GM19351 (cell line): ENCODE data around the gene LSS.

ENCODE experiments used
- ATAC-seq: cut with Tn5 transposase; IDR thresholded peaks from one replicate; pipeline ENCODE4 v1.9.1; 2021; ENCODE audit warnings: mild to moderate bottlenecking, moderate library complexity; ENCODE audit not compliant: unreplicated experiment

Gene LSS

GRCh38 chr21:46228345-46229051 lies at the start of gene LSS:
TSS of gene LSS (minus strand) at chr21:46228774. CDS start at chr21:46228745, 29 bp downstream.
- peak; percentile 83 for ATAC-seq

GRCh38 chr21:46274797-46275390 lies 46.3 kb upstream of the LSS start:
- no peak for ATAC-seq

- no peak for ATAC-seq
Measured at GRCh38 chr21:46273341-46273740, 44.8 kb upstream of the LSS start.

- no peak for ATAC-seq
Measured at GRCh38 chr21:46269466-46269865, 40.9 kb upstream of the LSS start.

- ATAC-seq: no peak
Measured at GRCh38 chr21:46268371-46268770, 39.8 kb upstream of the LSS start.

GRCh38 chr21:46266946-46267345 lies 38.4 kb upstream of the LSS start:
- ATAC-seq: no peak

GRCh38 chr21:46265736-46266525 lies 37.4 kb upstream of the LSS start:
- no peak for ATAC-seq

- ATAC-seq: no peak
Measured at GRCh38 chr21:46264690-46265144, 36.1 kb upstream of the LSS start.

- no peak for ATAC-seq
Measured at GRCh38 chr21:46264046-46264689, 35.6 kb upstream of the LSS start.

- no peak for ATAC-seq
Measured at GRCh38 chr21:46256501-46256994, 28.0 kb upstream of the LSS start.

GRCh38 chr21:46255758-46256337 lies 27.3 kb upstream of the LSS start:
- no peak for ATAC-seq

GRCh38 chr21:46255166-46255565 lies 26.6 kb upstream of the LSS start:
- no peak for ATAC-seq

- ATAC-seq: no peak
Measured at GRCh38 chr21:46254208-46254975, 25.8 kb upstream of the LSS start.

GRCh38 chr21:46253610-46254124 lies 25.1 kb upstream of the LSS start:
- peak; percentile 59 for ATAC-seq

- no peak for ATAC-seq
Measured at GRCh38 chr21:46252840-46253239, 24.3 kb upstream of the LSS start.

- ATAC-seq: no peak
Measured at GRCh38 chr21:46250146-46250725, 21.7 kb upstream of the LSS start.

- ATAC-seq: no peak
Measured at GRCh38 chr21:46248827-46249226, 20.3 kb upstream of the LSS start.

GRCh38 chr21:46248422-46248782 lies 19.8 kb upstream of the LSS start:
- no peak for ATAC-seq

GRCh38 chr21:46247699-46248421 lies 19.3 kb upstream of the LSS start:
- no peak for ATAC-seq
